Measurements from ENCODE around the gene EEPD1.
A peak's percentile ranks its signal among the peaks of the same experiment; 100 is the strongest.

EEPD1 gene

GRCh38 chr7:36283181-36283580 lies 130.1 kb downstream of the EEPD1 start:
- DNase-seq, result no peak

- no peak for DNase-seq
Measured at GRCh38 chr7:36283711-36284130, 130.7 kb downstream of the EEPD1 start.

- no peak for DNase-seq
Measured at GRCh38 chr7:36284456-36285090, 131.5 kb downstream of the EEPD1 start.

- no peak for DNase-seq
Measured at GRCh38 chr7:36285276-36285675, 132.2 kb downstream of the EEPD1 start.

- DNase-seq, result no peak
Measured at GRCh38 chr7:36286226-36286625, 133.2 kb downstream of the EEPD1 start.

- DNase-seq, result no peak
Measured at GRCh38 chr7:36286688-36287087, 133.6 kb downstream of the EEPD1 start.

- no peak for DNase-seq
Measured at GRCh38 chr7:36287371-36288241, 134.6 kb downstream of the EEPD1 start.

GRCh38 chr7:36288501-36288900 lies 135.4 kb downstream of the EEPD1 start:
- no peak for DNase-seq

GRCh38 chr7:36289833-36290661 lies 137.0 kb downstream of the EEPD1 start:
- DNase-seq, result no peak

- peak; percentile 79 for DNase-seq
Measured at GRCh38 chr7:36291387-36292316, 138.6 kb downstream of the EEPD1 start.

- no peak for DNase-seq
Measured at GRCh38 chr7:36295090-36295489, 142.0 kb downstream of the EEPD1 start.

- DNase-seq, result no peak
Measured at GRCh38 chr7:36296284-36296683, 143.2 kb downstream of the EEPD1 start.

- DNase-seq, result no peak
Measured at GRCh38 chr7:36297364-36298009, 144.4 kb downstream of the EEPD1 start.

- no peak for DNase-seq
Measured at GRCh38 chr7:36298106-36298505, 145.1 kb downstream of the EEPD1 start.

- no peak for DNase-seq
Measured at GRCh38 chr7:36299223-36299774, 146.2 kb downstream of the EEPD1 start.

- no peak for DNase-seq
Measured at GRCh38 chr7:36299823-36300341, 146.8 kb downstream of the EEPD1 start.

- DNase-seq, result no peak
Measured at GRCh38 chr7:36300696-36301350, 147.8 kb downstream of the EEPD1 start.

- DNase-seq, result peak; percentile 14
Measured at GRCh38 chr7:36301914-36302771, 149.1 kb downstream of the EEPD1 start.
